ENCODE measurements around the gene MISP3. TPM values are rescaled to one million over a fixed set of nuclear protein-coding genes. Genes with fewer than 3 reads are reported as not detected.

The MISP3 gene
- polyA plus RNA-seq, 2 of the 4 experiments (the other 2 are of a cell fraction), result 1.9 to 2.3 TPM

DNA sequence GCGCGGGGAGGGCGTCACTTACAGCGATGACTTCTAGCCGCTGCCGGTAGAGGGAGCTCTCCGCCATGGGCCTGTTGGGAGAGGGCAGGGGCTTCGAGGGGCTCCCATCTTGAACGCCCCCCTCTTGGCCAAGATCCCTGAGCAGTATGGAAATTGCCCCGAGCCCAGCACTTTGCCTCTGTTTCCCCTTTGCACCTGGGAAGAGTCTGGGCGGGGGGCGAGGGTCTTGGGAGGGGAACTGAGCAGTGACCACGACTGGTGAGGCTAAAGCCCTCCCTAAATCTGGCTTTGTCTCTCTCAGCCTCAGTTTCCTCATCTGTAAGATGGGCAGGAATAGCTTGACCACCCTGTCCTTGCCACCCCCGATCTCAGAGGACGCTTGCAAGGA is 13.5 kb upstream of the MISP3 start:
- WGBS (ENCODE audit: missing lambda C conversion rate), result 19% methylated on average over 15 of the region's 15 CpGs
- Histone ChIP-seq H3K27ac (peak overlapping the region in 1 of 2 experiments; percentile 87; a peak in 2 of 6 replicates), H3K4me2 (peak overlapping the region; percentile 95), H3K4me3 (no peak overlapping the region), H3K4me1 (peaks cover 20% of the 10 kb centered on the region), H3K9me3 (no peaks in the 10 kb centered on the region)
- no peak for DNase-seq (ENCODE audit: low read depth in 1 of 2, low spot score in 1 of 2)
- POLR2A ChIA-PET, result interaction anchor here (0.8 kb wide), 1 partner anchor 13 kb away, joined by 3 read pairs; no protein-coding TSS in a partner anchor
- no peak for FAIRE-seq
- CTCF ChIA-PET, result interaction anchor here (0.6 to 8.8 kb wide), 35 partner anchors 9 to 428 kb away, joined by 3 to 93 read pairs (median 4); partner anchors contain the start of genes ASF1B, IL27RA, MISP3 and NANOS3
- TF ChIP-seq, protein P1, sequence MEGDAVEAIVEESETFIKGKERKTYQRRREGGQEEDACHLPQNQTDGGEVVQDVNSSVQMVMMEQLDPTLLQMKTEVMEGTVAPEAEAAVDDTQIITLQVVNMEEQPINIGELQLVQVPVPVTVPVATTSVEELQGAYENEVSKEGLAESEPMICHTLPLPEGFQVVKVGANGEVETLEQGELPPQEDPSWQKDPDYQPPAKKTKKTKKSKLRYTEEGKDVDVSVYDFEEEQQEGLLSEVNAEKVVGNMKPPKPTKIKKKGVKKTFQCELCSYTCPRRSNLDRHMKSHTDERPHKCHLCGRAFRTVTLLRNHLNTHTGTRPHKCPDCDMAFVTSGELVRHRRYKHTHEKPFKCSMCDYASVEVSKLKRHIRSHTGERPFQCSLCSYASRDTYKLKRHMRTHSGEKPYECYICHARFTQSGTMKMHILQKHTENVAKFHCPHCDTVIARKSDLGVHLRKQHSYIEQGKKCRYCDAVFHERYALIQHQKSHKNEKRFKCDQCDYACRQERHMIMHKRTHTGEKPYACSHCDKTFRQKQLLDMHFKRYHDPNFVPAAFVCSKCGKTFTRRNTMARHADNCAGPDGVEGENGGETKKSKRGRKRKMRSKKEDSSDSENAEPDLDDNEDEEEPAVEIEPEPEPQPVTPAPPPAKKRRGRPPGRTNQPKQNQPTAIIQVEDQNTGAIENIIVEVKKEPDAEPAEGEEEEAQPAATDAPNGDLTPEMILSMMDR (IDR thresholded peaks at IDR 0.05), result peak; percentile 66
- TF ChIP-seq ATOH8 (CRISPR knock-in tag; IDR thresholded peaks at IDR 0.05; ENCODE audit: low read depth), result no peak
- ATAC-seq, result peak in 1 of 2 experiments; percentile 61; a peak in 3 of 6 replicates

DNA sequence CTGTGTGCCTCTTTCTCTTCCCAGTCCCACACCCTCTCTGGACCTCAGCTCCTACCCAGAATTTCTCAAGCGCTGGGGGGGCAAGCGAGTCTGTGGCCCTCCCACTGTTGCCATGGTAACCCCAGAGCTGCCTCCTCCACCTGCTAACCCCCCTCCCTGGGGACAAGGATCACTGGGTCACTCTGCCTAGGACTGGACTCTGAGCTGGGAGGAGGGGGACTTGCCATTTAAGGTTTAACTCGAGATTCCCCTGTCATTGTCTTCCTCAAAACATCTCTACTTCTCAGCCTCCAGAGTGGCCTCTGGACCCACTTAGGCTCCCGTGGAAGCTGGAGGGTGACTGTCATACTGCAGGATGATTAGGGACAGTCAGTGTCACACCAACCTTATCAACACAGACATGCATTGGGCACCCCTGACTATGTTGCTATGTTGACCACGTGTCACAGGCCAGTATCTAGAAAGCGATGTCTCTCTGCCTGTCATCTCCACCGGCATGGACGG is 12.9 kb upstream of the MISP3 start:
- CTCF ChIA-PET, result interaction anchor here (0.6 to 8.8 kb wide), 27 partner anchors 8 to 277 kb away, joined by 3 to 93 read pairs (median 4); partner anchors contain the start of genes IL27RA, MISP3 and NANOS3
- POLR2A ChIA-PET, result no interaction called here
- Histone ChIP-seq H3K4me1 (peaks cover 20% of the 10 kb centered on the region), H3K4me2 (no peak overlapping the region), H3K4me3 (no peak overlapping the region), H3K9me3 (no peaks in the 10 kb centered on the region), H3K27ac (no peak overlapping the region)
- TF ChIP-seq RFX5 (IDR thresholded peaks at IDR 0.05) (no peak), EHF (CRISPR knock-in tag; IDR thresholded peaks at IDR 0.05) (no peak), FOXS1 (CRISPR knock-in tag; IDR thresholded peaks at IDR 0.05) (no peak), REST (IDR thresholded peaks at IDR 0.05) (no peak), JUN (IDR thresholded peaks at IDR 0.05) (no peak), HOXA7 (CRISPR knock-in tag; IDR thresholded peaks at IDR 0.05) (no peak), KDM5A (IDR thresholded peaks at IDR 0.05) (no peak), SREBF2 (IDR thresholded peaks at IDR 0.05) (no peak), HDAC2 (IDR thresholded peaks at IDR 0.05) (no peak), POLR2A (IDR thresholded peaks at IDR 0.05; ENCODE audit: low read length) (no peak), BHLHE40 (IDR thresholded peaks at IDR 0.05; ENCODE audit: low read depth, low read length) (no peak), E2F6 (IDR thresholded peaks at IDR 0.05; ENCODE audit: borderline replicate concordance, low read depth) (no peak), JUNB (IDR thresholded peaks at IDR 0.05) (no peak), HOXB5 (CRISPR knock-in tag; IDR thresholded peaks at IDR 0.05) (no peak), MAFK (IDR thresholded peaks at IDR 0.05; ENCODE audit: partially characterized antibody) (no peak), CEBPB (IDR thresholded peaks at IDR 0.05) (no peak), MAZ (IDR thresholded peaks at IDR 0.05; ENCODE audit: borderline replicate concordance, low read depth, low read length) (no peak)
- no peak for FAIRE-seq
- no peak for ATAC-seq
- DNase-seq (ENCODE audit: low read depth in 1 of 2, low spot score in 1 of 2), result no peak
- WGBS (ENCODE audit: missing lambda C conversion rate), result 35% methylated on average over 8 of the region's 8 CpGs
